NCI-H510A (cell line): Measurements from ENCODE around the gene OR5D13.

Source experiments
- DNase-seq: peaks from one replicate; lab custom pipeline; 2025; lab: John Stamatoyannopoulos, UW

Gene OR5D13, protein sequence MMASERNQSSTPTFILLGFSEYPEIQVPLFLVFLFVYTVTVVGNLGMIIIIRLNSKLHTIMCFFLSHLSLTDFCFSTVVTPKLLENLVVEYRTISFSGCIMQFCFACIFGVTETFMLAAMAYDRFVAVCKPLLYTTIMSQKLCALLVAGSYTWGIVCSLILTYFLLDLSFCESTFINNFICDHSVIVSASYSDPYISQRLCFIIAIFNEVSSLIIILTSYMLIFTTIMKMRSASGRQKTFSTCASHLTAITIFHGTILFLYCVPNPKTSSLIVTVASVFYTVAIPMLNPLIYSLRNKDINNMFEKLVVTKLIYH

DNA sequence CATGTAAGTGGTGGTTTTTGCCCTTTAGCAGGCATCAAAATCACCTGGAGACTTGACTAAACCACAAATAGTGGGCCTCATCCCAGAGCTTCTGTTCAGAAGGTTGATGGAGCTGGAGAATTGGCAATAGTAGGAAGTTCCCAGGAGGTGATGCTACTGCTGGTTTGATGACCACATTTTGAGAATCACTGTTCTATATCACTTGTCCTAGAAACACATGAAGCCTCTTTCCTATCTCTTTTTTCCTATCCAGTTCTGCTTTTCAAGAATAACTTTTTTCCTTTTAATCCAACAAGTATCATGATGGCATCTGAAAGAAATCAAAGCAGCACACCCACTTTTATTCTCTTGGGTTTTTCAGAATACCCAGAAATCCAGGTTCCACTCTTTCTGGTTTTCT, at the start of gene OR5D13:
Gene OR5D13, plus strand, starts transcription at position 301 of the 400 bp plus-strand sequence. Its CDS starts 0 bp downstream, at position 301.
- DNase-seq, result no peak

DNA sequence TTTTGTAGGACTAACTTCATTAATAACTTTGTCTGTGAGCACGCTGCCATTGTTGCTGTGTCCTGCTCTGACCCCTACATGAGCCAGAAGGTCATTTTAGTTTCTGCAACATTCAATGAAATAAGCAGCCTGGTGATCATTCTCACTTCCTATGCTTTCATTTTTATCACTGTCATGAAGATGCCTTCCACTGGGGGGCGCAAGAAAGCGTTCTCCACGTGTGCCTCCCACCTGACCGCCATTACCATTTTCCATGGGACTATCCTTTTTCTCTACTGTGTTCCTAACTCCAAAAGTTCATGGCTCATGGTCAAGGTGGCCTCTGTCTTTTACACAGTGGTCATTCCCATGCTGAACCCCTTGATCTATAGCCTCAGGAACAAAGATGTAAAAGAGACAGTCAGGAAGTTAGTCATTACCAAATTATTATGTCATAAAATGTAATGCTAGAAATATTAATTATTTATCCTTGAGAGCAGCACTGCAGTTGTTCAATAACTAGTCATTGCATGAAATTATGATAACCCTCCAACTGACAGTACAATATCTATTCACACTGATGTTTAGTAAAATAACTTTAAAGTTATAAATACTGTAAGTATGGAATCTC, 46.4 kb upstream of the OR5D13 start:
- no peak for DNase-seq

DNA sequence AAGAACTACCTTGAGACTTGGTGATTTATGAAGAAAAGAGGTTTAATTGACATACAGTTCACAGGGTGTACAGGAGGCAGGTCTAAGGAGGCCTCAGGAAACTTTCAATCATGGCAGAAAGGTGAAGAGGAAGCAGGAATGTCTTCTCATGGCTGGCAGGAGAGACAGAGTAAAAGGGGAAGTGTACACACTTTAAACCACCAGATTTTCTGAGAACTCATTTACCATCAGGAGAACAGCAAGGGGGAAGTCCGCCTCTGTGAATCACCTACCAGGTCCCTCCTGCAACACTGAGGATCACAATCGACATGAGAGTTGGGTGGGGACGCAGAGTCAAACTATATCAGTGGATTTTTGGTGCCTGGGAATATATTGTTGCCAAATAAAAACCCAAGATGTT, 40.3 kb upstream of the OR5D13 start:
- no peak for DNase-seq

- DNase-seq, result no peak
Measured at GRCh38 chr11:55791606-55792005, 18.4 kb downstream of the OR5D13 start.

- no peak for DNase-seq
Measured at GRCh38 chr11:55793321-55793720, 20.1 kb downstream of the OR5D13 start.

GRCh38 chr11:55795256-55795655, 22.0 kb downstream of the OR5D13 start, which contains the start of gene OR5D14:
Gene OR5D14 (plus strand): TSS chr11:55795556. CDS start chr11:55795556, 0 bp downstream.
- no peak for DNase-seq

- DNase-seq, result no peak
Measured at GRCh38 chr11:55806248-55806647, 33.0 kb downstream of the OR5D13 start.

GRCh38 chr11:55811067-55811466, 37.8 kb downstream of the OR5D13 start, which contains the start of gene OR5L1:
Gene OR5L1 (plus strand): TSS chr11:55811367. CDS start chr11:55811467, 100 bp downstream.
- DNase-seq, result no peak

GRCh38 chr11:55819330-55819729, 46.1 kb downstream of the OR5D13 start, which contains the start of gene OR5D18:
Gene OR5D18 (plus strand): TSS chr11:55819630. CDS start chr11:55819630, 0 bp downstream.
- DNase-seq, result no peak
